Measurements from ENCODE around the gene SPG7.
"Not testable (repeated sequence)": the region's sequence is repeated elsewhere in the genome, so short reads cannot be mapped to it uniquely, and the experiment has no call there.

SPG7 gene

DNA sequence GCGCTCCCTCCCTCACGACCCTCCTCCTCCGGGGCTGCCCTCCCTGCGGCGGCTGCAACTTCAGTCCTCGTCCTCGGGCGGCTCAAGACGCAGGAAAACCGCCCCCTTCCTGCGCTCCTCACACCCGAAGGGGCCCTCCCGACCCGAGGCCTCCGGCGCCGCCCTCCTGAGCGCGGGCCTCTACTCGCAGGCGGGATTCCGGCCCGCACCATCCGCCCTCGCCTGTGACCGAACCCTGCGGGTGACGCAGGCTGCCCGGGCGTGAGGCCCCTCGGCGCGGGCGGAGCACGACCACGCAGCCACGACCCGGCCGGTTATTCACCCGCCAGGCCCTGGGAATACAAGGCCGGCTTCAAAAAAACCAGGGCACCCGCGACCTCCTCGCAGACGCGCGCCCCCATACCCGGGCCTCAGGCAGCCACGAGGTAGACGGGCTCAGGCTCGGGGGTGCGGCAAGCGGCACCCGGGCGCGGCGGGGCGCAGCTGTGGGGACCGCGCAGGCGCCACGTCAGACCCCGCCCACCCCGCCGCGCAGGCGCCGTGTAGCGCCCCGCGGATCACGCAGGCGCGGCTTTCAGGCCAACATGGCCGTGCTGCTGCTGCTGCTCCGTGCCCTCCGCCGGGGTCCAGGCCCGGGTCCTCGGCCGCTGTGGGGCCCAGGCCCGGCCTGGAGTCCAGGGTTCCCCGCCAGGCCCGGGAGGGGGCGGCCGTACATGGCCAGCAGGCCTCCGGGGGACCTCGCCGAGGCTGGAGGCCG, at the start of gene SPG7:
TSS of gene SPG7 (plus strand) at position 570 of the 757 bp plus-strand sequence. CDS start at position 585, 15 bp downstream.
- DNase-seq = peak; percentile 98

DNA sequence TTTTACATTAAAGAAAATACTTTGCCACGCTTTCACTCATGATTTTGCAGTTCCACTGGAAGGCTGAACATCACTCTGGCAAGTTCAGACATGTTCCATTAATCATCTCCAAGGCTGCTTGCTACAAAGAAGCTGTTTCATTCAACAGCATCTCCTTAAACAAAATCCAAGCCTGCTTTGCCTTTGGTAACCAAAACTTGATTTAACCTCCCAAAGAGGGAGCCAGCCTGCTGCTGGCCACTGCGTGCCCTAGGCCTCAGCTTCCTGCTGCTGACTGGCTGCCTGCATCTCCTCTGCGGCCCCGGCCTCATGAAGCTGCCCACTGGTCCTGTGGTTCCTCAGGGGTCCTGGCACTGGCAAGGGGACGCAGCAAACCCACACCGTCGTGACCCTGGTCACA, 49.7 kb upstream of the SPG7 start:
- no peak for DNase-seq

DNA sequence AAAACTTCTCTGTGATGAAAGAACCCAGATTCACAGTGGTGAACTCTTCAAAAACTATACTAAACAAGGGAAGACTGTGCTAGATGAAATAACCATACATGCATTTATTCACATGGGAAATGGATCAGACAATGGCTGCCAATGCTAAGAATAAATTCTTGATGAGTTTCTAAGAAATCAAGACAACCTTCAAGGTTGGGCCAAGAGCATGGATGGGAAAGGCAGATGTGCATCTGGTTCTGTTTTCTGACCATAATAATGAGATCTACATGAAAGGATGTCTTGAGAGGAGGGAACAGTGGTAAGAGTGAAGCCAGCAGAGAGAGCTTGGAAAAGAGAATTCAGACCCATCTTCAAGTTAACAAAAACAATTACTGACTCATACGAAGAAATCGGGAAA, 49.2 kb upstream of the SPG7 start:
- DNase-seq = no peak

DNA sequence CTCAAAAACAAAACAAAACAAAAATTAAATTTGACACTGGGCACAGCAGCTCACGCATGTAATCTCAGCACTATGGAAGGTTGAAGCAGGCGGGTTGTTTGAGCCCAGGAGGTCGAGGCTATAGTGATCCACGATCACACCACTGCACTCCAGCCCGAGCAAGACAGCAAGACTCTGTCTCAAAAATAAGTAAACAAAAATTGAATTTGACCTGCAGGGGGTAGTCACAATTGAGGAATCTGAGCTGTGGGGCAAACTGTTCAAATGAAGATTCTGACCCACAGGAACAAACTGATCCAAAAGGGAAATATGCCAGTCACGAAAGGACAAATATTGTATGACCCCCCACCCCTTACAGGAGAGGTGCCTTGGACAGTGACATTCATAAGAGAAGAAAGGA, 47.6 kb upstream of the SPG7 start:
- DNase-seq = no peak

DNA sequence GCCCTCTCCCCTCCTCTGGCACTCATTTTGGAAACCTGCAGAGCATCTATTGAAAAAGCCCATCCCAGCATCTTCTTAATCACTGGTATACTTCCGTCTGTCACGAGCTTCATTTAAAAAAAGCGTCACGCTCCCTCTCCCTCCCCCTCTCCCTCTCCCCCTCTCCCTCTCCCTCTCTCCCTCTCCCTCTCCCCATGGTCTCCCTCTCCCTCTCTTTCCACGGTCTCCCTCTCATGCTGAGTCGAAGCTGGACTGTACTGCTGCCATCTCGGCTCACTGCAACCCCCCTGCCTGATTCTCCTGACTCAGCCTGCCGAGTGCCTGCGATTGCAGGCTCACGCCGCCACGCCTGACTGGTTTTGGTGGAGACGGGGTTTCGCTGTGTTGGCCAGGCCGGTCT, 46.3 kb upstream of the SPG7 start:
- DNase-seq = not testable (repeated sequence)

DNA sequence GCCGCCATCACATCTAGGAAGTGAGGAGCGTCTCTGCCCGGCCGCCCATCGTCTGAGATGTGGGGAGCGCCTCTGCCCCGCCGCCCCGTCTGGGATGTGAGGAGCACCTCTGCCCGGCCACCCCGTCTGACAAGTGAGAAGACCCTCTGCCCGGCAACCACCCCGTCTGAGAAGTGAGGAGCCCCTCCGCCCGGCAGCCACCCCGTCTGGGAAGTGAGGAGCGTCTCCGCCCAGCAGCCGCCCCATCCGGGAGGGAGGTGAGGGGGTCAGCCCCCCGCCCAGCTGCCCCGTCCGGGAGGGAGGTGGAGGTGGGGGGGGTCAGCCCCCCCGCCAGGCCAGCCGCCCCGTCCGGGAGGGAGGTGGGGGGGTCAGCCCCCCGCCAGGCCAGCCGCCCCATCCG, 45.6 kb upstream of the SPG7 start:
- not testable (repeated sequence) for DNase-seq

DNA sequence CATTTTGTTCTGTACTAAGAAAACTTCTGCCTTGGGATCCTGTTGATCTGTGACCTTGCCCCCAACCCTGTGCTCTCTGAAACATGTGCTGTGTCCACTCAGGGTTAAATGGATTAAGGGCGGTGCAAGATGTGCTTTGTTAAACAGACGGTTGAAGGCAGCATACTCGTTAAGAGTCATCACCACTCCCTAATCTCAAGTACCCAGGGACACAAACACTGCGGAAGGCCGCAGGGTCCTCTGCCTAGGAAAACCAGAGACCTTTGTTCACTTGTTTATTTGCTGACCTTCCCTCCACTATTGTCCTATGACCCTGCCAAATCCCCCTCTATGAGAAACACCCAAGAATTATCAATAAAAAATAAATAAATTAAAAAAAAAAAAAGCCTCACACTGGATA, 44.9 kb upstream of the SPG7 start:
- not testable (repeated sequence) for DNase-seq

DNA sequence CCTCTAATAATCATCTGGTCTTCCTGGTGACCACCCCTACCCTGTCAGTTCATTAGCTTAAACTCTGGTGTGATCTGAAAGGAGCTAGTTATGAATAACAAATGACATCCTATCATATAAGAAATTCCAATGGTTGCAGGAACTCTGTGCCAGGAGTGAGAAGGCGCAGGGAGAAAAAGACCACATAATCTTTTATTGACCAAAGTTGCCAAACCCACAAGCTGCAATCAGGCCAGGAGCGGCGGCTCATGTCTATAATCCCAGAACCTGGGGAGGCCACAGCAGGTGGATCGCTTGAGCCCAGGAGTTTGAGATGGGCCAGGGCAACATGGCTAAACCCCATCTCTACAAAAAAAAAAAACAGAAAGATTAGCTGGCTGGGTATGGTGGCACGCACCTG, 41.3 kb upstream of the SPG7 start:
- no peak for DNase-seq

DNA sequence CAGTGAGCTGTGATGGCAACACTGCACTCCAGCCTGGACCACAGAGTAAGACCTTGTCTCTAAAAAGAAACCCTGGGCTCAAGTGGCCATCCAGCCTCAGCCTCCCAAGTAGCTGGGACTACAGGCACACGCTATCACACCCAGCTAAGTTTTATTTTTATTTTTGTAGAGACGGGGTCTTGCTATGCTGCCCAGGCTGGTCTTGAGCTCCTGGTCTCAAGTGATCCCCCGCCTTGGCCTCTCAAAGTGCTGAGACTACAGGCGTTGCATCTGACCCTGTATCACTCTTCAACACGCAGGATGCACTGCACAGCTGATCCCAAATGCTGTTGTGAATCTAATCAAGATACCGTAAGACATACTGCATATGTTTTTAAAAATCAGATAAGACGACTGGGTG, 40.8 kb upstream of the SPG7 start:
- no peak for DNase-seq

DNA sequence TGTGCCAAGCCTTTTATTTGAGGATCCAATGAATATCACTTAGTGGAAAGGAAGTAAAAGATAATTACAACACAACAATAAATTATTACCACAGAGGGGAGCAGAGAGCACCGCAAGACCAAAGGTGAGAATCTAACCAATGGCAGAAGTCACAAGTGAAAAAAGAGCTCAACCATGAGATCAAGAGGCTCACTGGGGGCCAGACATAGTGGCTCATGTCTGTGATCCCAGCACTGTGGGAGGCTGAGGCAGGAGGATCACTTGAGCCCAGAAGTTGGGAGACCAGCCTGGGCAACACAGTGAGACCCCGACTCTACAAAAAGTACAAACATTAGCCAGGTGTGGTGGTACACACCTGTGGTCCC, 35.5 kb upstream of the SPG7 start:
- DNase-seq = no peak

DNA sequence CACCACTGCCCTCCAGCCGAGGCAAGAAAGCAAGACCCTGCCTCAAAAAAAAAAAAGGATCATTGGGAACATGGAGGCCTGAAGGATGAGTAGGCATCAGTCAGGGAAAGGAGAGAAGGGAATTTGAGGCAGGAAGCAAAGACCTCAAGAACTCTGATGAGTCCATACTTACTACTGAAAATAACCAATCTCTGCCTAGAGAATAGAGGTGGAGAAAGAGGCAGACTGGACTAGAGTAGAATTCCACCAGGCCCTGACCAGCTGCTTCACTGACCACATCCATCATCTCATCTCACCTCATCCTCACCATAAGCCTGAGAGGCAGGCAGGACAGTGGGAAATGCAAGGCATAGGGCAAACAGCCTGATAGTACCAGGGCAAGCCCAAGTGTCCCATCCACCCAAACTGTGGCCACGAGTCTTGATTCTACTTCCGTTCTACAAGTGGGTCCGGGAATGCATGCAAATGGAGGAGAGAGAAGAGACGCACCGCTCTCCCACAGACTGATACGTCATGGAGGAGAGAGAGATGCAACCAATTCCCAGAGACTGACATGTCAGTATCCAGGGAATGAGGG, 35.0 kb upstream of the SPG7 start:
- no peak for DNase-seq

DNA sequence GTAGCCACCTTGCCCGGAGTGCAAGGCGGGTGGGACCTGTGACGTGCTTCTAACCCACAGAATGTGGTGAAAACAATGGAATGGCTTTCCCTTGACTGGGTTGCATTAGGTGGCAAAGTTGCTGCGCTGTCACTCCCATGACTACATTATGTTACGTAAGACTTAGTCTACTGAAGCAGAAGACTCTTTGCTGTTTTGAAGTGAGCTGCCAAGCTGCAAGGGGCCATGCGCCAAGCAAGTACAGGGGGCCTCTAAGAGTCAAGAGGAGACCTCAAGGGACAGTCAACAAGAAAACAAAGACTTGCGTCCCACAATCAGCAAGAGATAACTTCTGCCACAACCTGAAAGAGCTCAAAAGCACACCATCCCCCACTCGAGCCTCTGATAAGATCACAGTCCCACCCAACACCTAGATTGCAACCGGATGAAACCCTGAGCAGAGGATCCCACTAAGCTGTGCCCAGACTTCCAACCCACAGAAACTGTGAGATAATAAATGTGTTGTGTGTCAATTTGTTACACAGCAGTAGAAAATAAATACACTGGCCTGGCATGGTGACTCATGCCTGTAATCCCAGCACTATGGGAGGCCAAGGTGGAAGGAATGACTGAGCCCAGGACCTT, 34.3 kb upstream of the SPG7 start:
- DNase-seq = no peak

DNA sequence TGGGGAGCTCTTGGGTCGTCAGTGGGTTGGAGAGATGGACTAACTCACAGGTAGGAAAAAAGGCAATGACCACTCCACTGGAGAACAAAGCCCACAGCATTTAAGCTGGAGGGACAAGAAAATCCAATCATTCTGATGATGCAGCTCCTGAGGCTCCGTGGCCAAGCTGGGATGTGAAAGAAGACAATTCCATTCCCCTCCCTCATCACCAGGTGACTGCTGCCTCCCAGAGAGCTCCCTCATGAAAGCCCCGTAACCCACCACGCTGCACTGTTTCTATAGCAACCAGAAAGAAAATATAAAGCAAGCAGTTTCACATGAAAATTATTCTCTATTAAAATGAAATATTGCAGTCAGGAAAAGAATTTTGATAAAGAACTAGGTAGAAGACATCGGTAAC, 33.1 kb upstream of the SPG7 start:
- DNase-seq = no peak

DNA sequence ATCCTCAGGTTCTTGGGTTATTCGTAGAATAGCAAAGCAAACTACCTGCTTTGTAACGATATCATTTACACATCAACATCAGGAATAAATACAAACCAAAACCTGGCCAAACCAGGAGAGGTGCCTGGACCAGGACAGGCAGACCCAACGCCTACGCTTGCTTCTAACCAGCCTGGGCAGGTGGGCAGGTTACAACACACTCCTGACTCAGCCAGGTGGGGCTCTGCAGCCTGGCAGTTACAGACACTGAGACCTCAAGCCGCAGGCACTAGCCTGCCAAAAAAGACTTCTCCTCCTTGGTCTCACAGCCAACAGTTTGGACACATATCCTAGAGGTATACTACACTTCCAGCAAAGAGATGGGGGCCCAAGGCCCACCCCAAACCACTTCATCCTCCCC, 31.8 kb upstream of the SPG7 start:
- DNase-seq = no peak

DNA sequence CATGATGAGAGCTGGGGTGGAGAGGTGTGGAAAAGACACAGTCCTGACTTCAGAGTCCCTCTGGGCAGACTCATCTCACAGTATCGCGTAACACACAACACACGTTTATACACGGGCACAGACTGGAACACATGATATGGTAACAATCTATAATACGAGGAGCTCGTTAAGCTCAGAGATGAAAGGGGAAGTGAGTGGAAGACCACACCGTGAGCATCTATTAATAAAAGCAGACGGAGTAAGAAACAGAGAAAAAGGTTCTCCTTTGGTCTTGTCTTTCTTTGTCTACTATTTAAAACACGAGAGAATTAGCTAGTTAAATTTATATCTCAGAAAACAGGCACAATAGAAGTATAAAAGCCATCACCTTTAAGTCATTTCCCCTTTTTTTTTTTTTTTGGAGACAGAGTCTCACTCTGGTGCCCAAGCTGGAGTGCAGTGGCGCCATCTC, 31.4 kb upstream of the SPG7 start:
- DNase-seq = no peak

DNA sequence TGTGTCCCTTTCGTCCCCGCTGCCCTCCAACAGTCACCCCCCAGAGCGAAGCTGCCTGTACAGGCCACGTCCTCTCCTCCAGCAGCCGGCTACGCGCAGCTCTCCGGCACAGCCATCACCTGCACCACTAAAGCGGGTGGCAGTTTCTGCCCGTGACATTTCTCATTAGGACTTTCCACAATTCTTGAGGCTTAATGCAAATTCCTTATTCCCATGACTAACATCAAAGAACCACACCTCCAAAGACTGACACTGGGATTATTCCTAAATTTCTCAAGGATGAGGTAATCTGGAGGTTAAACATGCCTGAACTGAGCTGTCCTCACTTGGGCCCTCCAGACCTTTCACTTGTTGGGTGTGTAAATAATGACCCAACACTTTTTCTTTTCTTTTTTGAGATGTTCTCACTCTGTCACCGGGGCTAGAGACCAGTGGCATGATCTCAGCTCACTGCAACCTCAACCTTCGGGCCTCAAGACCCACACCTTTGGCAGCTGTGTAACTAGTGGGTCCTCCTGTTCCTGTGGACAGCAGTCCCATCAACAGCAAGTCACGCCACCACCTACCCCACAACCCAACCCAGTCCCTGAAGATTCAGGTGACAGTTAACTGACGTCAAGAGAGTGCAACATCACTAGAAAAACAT, 29.5 kb upstream of the SPG7 start:
- DNase-seq = no peak

DNA sequence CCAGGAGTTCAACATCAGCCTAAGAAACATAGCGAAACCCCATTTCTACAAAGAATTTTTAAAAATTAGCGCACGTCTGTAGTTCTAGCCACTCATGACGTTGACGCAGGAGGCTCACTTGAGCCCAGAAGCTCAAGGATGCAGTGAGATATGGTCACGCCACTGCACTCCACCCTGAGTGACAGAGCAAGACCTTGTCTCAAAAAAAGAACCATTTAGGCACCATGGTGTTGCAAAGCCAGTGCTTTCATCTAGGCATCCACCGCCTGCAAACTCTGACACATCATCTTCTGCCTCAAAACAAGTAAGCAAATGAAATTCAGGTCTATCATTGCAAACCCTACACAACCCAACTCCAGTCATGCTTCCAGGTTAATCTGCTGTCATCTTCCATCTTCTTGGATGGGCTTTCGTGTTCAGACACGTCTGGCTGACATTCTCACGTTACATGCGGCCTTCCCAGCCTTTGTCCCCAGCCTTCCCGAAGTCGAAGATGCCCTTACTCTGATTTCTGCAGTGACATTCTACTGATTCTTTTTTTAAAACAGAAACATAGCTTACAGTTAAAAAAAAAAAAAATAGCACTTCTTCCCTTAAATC, 26.7 kb upstream of the SPG7 start:
- DNase-seq = no peak

DNA sequence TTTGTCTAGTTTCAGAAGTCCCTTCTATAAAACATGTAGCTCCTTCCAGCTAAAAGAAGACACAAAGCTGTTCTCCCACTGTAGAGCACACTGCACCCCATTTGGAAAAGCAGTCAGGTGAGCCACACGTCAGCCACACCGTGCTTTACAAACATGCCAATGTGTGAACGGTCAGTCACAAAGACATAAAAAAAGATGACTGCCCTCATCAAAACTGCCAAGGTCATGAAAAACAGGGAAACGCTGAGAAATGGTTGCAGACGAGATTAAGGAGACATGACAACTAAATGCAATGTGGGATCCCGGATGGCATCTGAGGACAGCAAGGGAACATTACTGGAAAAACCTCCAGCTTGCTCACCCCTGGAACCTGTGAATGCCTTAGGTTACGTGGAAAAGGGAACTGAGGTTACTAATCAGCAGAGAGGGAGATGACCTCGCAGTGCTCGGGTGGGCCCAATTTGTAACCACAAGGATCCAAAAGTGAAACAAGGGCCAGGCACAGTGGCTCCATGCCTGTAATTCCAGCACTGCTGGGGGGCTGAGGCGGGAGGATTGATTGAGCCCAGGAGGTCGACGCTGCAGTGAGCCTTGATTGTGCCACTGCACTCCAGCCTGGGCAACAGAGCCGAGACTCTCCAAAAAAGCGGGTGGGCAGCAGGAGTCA, 25.9 kb upstream of the SPG7 start:
- DNase-seq = no peak

DNA sequence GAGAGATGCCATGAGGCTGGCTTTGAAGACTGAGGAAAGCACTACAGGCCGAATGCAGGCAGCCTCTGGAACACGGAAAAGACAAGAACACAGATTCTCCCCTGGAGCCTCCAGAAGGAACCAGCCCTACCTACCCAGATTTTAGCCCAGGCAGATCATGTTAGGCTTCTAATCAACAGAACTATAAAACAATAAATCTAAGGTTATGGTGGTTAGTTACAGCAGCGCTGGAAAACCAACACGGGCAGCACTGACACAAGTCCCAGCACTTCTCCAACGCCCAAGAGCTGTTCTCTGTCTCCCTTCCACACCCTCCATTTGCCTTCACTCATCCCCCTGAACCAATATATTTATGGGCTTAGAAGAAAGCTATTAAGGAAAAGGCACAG, 25.4 kb upstream of the SPG7 start:
- DNase-seq = no peak

DNA sequence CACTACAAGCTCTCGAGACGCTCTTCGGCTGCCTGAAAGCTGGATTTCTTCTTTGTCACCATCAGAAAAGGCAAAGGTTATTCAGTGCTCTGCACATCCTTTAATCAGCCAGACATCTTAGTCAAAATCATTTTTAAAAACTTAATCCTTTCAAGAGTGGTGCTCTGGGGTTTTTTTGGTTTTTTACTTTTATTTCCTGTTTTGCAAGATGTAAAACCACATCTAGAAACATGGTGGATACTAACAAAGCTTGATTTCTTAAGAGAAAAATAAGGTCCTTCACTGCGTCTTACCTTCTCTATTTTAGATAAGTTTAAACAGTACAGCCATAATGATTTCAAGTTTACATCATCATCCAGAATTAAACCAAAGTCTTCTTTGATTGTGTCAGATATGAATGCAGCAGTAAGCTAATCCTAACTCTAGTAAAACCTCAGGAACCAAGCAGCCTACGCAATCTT, 24.1 kb upstream of the SPG7 start:
- no peak for DNase-seq

DNA sequence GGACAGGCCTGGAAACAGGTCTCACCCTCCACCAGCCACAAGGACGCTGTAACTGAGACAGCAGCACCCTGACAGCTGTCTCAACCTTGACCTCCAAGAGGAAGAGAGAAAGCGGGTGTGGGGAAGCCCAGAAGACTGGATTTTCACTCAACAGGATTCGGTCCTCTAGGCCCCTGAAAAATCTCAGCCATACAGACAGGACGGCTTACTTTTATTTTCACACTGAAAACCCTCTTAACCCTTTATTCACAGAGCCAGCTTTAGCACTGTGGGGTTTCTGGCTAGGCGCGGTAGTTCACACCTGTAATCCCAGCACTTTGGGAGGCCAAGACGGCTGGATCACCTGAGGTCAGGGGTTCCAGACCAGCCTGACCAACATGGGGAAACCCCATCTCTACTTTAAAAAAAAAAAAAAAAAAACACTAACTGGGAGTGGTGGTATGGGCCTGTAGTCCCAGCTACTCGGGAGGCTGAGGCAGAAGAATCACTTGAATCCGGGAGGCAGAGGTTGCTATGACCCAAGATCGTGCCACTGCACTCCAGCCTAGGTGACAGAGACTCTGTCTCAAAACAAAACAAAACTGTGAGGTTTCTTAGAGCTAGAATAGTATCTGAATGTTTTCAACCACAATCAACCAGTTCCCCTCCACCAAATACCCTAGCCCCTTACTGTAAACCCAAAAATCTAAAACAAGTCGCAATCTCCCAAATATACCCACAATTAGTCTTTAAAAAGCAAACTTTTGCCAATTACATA, 23.1 kb upstream of the SPG7 start:
- no peak for DNase-seq

DNA sequence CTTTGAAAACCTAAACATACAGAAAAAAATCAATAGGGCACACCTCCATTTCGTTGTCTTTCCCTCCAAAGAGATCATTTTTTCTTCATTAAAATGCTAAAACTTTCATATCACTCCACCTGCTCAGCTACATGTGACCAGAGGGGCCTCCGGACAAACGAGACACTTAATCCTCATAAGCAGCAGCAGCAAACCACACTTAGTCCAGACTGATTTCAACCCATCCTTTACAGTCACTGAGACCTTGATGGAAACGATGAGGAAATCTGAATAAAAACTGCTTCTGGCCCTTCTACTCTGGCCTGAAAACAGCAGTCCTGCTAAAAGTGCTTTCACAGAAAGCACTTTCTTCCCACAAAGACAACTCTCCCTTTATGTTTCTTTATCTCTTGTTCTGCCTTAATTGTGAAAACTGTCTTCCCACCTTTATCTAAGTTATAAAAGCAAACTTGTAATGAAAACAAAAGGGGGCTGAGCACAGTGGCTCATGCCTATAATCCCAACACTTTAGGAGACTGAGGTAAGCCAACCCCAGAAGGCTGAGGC, 22.4 kb upstream of the SPG7 start:
- no peak for DNase-seq

All from 8988T (cell line).